OCI-LY1 (cell line): ENCODE data around the gene PRMT3.

ENCODE experiments used
- H2AFZ ChIP-seq: fragments of 200-600 bp; sonication (generic), shearing (Covaris generic); 2 replicates; pipeline ENCODE4 v1.6.0; 2014; ENCODE audit warnings: antibody characterized with exemption, mild to moderate bottlenecking, low read length
- H3F3A ChIP-seq: fragments of 200-600 bp; sonication (generic), shearing (Covaris generic); 2 replicates; pipeline ENCODE4 v1.6.0; 2014; ENCODE audit warnings: mild to moderate bottlenecking, antibody characterized with exemption, low read length, moderate library complexity; ENCODE audit not compliant: insufficient read depth
- H3K27ac ChIP-seq: fragments of 200-600 bp; sonication (generic); 2 replicates; pipeline ENCODE4 v1.5.1; 2014; ENCODE audit warnings: low read length, mixed run types, mild to moderate bottlenecking, low read depth; ENCODE audit not compliant: poor library complexity, severe bottlenecking
- H3K27me3 ChIP-seq: fragments of 200-600 bp; sonication (generic); 2 replicates; pipeline ENCODE4 v1.6.0; 2014; ENCODE audit warnings: antibody characterized with exemption, mild to moderate bottlenecking, low read length, moderate library complexity; ENCODE audit not compliant: insufficient read depth
- H3K36me3 ChIP-seq: fragments of 200-600 bp; sonication (generic); 2 replicates; pipeline ENCODE4 v1.6.1; 2014; ENCODE audit warnings: mild to moderate bottlenecking, antibody characterized with exemption, low read length, moderate library complexity, mixed read lengths; ENCODE audit not compliant: insufficient read depth
- H3K4me1 ChIP-seq: fragments of 200-600 bp; sonication (generic); 2 replicates; pipeline ENCODE4 v1.5.1; 2014; ENCODE audit warnings: mild to moderate bottlenecking, low read length, moderate library complexity; ENCODE audit not compliant: insufficient read depth, severe bottlenecking
- H3K4me2 ChIP-seq: fragments of 200-600 bp; sonication (generic), shearing (Covaris generic); 2 replicates; pipeline ENCODE4 v1.6.1; 2014; ENCODE audit warnings: low read length
- H3K4me3 ChIP-seq: fragments of 200-600 bp; sonication (generic); 2 replicates; pipeline ENCODE4 v1.5.1; 2014; ENCODE audit warnings: low read length, low read depth, mild to moderate bottlenecking, mixed read lengths; ENCODE audit not compliant: poor library complexity, severe bottlenecking
- H3K79me2 ChIP-seq: fragments of 200-600 bp; shearing (Covaris generic); 2 replicates; pipeline ENCODE4 v1.6.1; 2016; ENCODE audit warnings: mixed run types, low read length, mixed read lengths; ENCODE audit not compliant: insufficient read depth
- H3K9ac ChIP-seq: fragments of 200-600 bp; sonication (generic), shearing (Covaris generic); 2 replicates; pipeline ENCODE4 v1.6.1; 2014; ENCODE audit warnings: mild to moderate bottlenecking, low read length, mixed read lengths
- H3K9me2 ChIP-seq: fragments of 200-600 bp; sonication (generic), shearing (Covaris generic); 2 replicates; pipeline ENCODE4 v1.6.1; 2014; ENCODE audit warnings: low read depth, mild to moderate bottlenecking, low read length, mixed read lengths
- H3K9me3 ChIP-seq: fragments of 200-600 bp; shearing (Covaris generic); 2 replicates; pipeline ENCODE4 v1.6.1; 2014; ENCODE audit warnings: low read length, mixed read lengths
- H4K20me1 ChIP-seq: fragments of 200-600 bp; sonication (generic), shearing (Covaris generic); 2 replicates; pipeline ENCODE4 v1.6.0; 2016; ENCODE audit warnings: mild to moderate bottlenecking, low read length; ENCODE audit not compliant: insufficient read depth
- EZH2 ChIP-seq: fragments of 200-600 bp; sonication (generic), shearing (Covaris generic); IDR thresholded peaks from 2 replicates; pipeline ENCODE4 v1.8.0; 2017; ENCODE audit warnings: borderline replicate concordance, mixed run types, mild to moderate bottlenecking, antibody characterized with exemption, low read length, moderate library complexity, mixed read lengths
- TF ChIP-seq, protein P1 (sequence below): fragments of 200-600 bp; sonication (generic), shearing (Covaris generic); IDR thresholded peaks from 2 replicates; pipeline ENCODE4 v1.5.1; 2017; ENCODE audit warnings: mild to moderate bottlenecking, antibody characterized with exemption, low read length, moderate library complexity, mixed read lengths

The PRMT3 gene

DNA sequence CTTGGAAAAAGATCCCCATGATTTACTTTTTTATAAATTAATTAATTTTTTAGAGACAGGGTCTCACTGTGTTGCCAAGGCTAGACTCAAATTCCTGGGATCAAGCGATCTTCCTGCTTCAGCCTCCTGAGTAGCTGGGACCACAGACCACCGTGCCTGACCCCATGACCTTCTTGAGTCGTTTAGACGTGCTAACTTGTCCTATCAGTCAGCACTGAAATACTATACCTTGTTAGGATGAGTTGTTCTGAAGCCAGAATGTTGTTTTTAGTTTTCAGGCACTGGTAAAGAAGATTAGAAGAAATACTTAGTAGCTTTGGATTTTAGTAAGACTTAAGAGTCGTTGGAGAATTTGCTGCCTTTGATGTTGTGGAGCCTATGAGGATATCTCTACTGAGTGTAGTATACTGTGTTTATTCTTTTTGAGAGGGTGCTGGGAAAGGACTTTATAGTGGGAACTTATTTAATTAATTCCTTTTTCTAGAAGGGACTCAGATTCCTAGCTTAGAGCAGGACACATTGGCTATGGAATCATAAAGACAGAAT lies 15.4 kb upstream of the PRMT3 start:
- Histone ChIP-seq H3K36me3 (peaks cover 36% of the 10 kb centered on the region), H3F3A (no peaks in the 10 kb centered on the region), H4K20me1 (no peaks in the 10 kb centered on the region), H3K27me3 (no peaks in the 10 kb centered on the region), H3K9me2 (no peaks in the 10 kb centered on the region), H3K4me1 (peaks cover 4% of the 10 kb centered on the region), H3K9me3 (no peaks in the 10 kb centered on the region), H3K4me2 (no peak overlapping the region), H3K79me2 (no peaks in the 10 kb centered on the region), H2AFZ (no peak overlapping the region), H3K27ac (no peak overlapping the region), H3K9ac (no peak overlapping the region), H3K4me3 (no peak overlapping the region)
- TF ChIP-seq, protein P1, sequence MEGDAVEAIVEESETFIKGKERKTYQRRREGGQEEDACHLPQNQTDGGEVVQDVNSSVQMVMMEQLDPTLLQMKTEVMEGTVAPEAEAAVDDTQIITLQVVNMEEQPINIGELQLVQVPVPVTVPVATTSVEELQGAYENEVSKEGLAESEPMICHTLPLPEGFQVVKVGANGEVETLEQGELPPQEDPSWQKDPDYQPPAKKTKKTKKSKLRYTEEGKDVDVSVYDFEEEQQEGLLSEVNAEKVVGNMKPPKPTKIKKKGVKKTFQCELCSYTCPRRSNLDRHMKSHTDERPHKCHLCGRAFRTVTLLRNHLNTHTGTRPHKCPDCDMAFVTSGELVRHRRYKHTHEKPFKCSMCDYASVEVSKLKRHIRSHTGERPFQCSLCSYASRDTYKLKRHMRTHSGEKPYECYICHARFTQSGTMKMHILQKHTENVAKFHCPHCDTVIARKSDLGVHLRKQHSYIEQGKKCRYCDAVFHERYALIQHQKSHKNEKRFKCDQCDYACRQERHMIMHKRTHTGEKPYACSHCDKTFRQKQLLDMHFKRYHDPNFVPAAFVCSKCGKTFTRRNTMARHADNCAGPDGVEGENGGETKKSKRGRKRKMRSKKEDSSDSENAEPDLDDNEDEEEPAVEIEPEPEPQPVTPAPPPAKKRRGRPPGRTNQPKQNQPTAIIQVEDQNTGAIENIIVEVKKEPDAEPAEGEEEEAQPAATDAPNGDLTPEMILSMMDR: no peak
- no peak for TF ChIP-seq EZH2

DNA sequence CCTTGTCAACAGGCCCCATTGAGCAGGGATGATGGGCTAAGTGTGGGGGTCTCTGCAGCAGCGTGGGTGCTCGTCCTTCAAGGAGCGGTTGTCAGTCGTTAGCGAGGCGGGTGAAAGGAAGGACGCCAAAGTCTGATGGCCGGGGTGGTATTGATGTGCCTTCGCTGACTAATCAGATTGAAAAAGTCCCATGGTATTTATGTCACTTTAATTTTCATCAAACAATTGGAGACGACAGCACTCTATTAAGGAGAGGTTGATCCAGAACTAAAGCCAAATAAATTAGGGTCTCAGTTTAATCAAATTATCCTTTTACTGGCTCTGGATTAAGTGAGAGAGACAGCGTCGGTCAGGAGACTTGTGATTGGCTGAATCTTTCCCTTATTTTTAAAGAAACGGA lies 14.4 kb upstream of the PRMT3 start:
- Histone ChIP-seq H3F3A (no peaks in the 10 kb centered on the region), H3K36me3 (peaks cover 41% of the 10 kb centered on the region)

DNA sequence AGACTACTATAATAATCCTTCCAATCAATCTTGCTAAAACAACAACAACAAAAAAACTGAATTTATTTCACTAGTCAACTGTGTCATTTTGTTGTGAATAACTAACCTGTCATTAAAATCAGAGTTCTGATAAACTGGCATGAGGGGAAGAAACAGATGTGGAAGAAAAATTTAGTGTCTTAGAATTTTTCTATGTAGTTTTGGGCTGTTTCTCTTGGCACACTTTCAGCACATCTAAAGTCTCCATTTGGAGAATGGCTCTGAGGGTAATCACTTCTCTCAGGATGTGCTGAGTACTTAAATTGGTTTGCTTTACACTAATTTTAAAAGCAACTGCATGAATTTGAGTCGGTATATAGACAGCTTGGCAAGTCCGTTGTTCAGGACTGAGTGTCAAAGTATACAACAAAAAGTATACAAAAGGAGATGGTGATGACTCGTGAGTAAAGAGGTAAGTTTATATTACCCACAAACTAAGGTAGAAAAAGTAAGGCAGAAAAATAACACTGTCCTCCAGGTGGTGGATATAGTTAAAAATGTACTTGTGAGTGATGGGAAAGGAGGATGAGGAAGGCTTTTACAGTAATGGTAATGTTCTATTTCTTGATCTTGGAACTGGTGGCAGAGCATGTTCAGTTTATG lies 13.8 kb upstream of the PRMT3 start:
- no peaks in the 10 kb centered on the region for H3K4me1 ChIP-seq
- no peak overlapping the region for H2AFZ ChIP-seq
- H3K27me3 ChIP-seq: no peaks in the 10 kb centered on the region
- peaks cover 47% of the 10 kb centered on the region for H3K36me3 ChIP-seq
- no peak overlapping the region for H3K4me2 ChIP-seq
- H3K9me2 ChIP-seq: no peaks in the 10 kb centered on the region
- H3K27ac ChIP-seq: no peak overlapping the region
- no peaks in the 10 kb centered on the region for H4K20me1 ChIP-seq
- H3K79me2 ChIP-seq: no peaks in the 10 kb centered on the region
- no peak overlapping the region for H3K4me3 ChIP-seq
- H3K9me3 ChIP-seq: no peaks in the 10 kb centered on the region
- H3K9ac ChIP-seq: no peak overlapping the region
- H3F3A ChIP-seq: no peaks in the 10 kb centered on the region
- no peak for TF ChIP-seq EZH2
- TF ChIP-seq, protein P1: no peak

More for the DNA sequence above, 14.4 kb upstream of the PRMT3 start:
- H3K9me3 ChIP-seq: no peaks in the 10 kb centered on the region
- H3K79me2 ChIP-seq: no peaks in the 10 kb centered on the region
- H3K4me2 ChIP-seq: no peak overlapping the region
- no peaks in the 10 kb centered on the region for H4K20me1 ChIP-seq
- TF ChIP-seq, protein P1: no peak
- TF ChIP-seq EZH2: no peak
- H3K9ac ChIP-seq: no peak overlapping the region
- H3K27me3 ChIP-seq: no peaks in the 10 kb centered on the region
- no peaks in the 10 kb centered on the region for H3K9me2 ChIP-seq
- no peak overlapping the region for H2AFZ ChIP-seq
- H3K27ac ChIP-seq: no peak overlapping the region
- H3K4me3 ChIP-seq: no peak overlapping the region
- H3K4me1 ChIP-seq: no peaks in the 10 kb centered on the region
